NOMO-1 treated with dmso at 0.1 percent for 144 hours (cell line): ENCODE results near the gene SLC30A10.
A peak's percentile ranks its signal among the peaks of the same experiment; 100 is the strongest.
"Not testable (repeated sequence)": the region's sequence is repeated elsewhere in the genome, so short reads cannot be mapped to it uniquely, and the experiment has no call there.

Experiments used
- DNase-seq: peaks from one replicate; lab custom pipeline; 2025; ENCODE audit not compliant: unreplicated experiment; lab: John Stamatoyannopoulos, UW

SLC30A10 gene

GRCh38 chr1:219927956-219928790 is at the start of gene SLC30A10:
SLC30A10 (minus strand) TSS chr1:219928557; CDS start chr1:219928440, 117 bp downstream.
- no peak for DNase-seq

- no peak for DNase-seq
Observed at GRCh38 chr1:219973213-219973612, 44.9 kb upstream of the SLC30A10 start.

- DNase-seq: no peak
Observed at GRCh38 chr1:219967361-219967760, 39.0 kb upstream of the SLC30A10 start.

- DNase-seq: no peak
Observed at GRCh38 chr1:219966071-219966349, 37.7 kb upstream of the SLC30A10 start.

GRCh38 chr1:219965285-219966070 is 37.1 kb upstream of the SLC30A10 start:
- DNase-seq: no peak

- DNase-seq: no peak
Observed at GRCh38 chr1:219963432-219963831, 35.1 kb upstream of the SLC30A10 start.

GRCh38 chr1:219961684-219962083 is 33.3 kb upstream of the SLC30A10 start:
- no peak for DNase-seq

GRCh38 chr1:219959540-219960203 is 31.3 kb upstream of the SLC30A10 start:
- DNase-seq: no peak

GRCh38 chr1:219958875-219959417 is 30.6 kb upstream of the SLC30A10 start:
- DNase-seq: no peak

GRCh38 chr1:219954736-219955421 is 26.5 kb upstream of the SLC30A10 start:
- DNase-seq: no peak

- no peak for DNase-seq
Observed at GRCh38 chr1:219954052-219954451, 25.7 kb upstream of the SLC30A10 start.

- no peak for DNase-seq
Observed at GRCh38 chr1:219952361-219952760, 24.0 kb upstream of the SLC30A10 start.

- DNase-seq: not testable (repeated sequence)
Observed at GRCh38 chr1:219949227-219949626, 20.9 kb upstream of the SLC30A10 start.

GRCh38 chr1:219948766-219949165 is 20.4 kb upstream of the SLC30A10 start:
- not testable (repeated sequence) for DNase-seq

- peak; percentile 2 for DNase-seq
Observed at GRCh38 chr1:219945795-219946194, 17.4 kb upstream of the SLC30A10 start.

GRCh38 chr1:219941179-219942118 is 13.1 kb upstream of the SLC30A10 start:
- no peak for DNase-seq

- no peak for DNase-seq
Observed at GRCh38 chr1:219940707-219941106, 12.3 kb upstream of the SLC30A10 start.

- DNase-seq: no peak
Observed at GRCh38 chr1:219938706-219939105, 10.3 kb upstream of the SLC30A10 start.

- DNase-seq: not testable (repeated sequence)
Observed at GRCh38 chr1:219933763-219934162, 5.4 kb upstream of the SLC30A10 start.

GRCh38 chr1:219931033-219931432 is 2.7 kb upstream of the SLC30A10 start:
- no peak for DNase-seq
